Endothelial cell (in vitro differentiated cells): ENCODE results near the gene CAST. TPM values are rescaled to one million over a fixed set of nuclear protein-coding genes. Genes with fewer than 3 reads are reported as not detected.

Experiments used
- DNase-seq: peaks from one replicate; pipeline ENCODE4 v3.0.0; 2021; ENCODE audit warnings: low spot score
- H3K27ac Mint-ChIP-seq: one replicate; pipeline ENCODE4 v1.8.0; 2021; ENCODE audit warnings: mixed read lengths, inconsistent platforms; ENCODE audit not compliant: unreplicated experiment
- H3K27me3 Mint-ChIP-seq: one replicate; pipeline ENCODE4 v1.8.0; 2021; ENCODE audit warnings: mild to moderate bottlenecking, moderate library complexity, mixed read lengths, inconsistent platforms; ENCODE audit not compliant: unreplicated experiment
- H3K36me3 Mint-ChIP-seq: one replicate; pipeline ENCODE4 v1.8.0; 2021; ENCODE audit warnings: mild to moderate bottlenecking, low read depth, mixed read lengths, inconsistent platforms; ENCODE audit not compliant: unreplicated experiment
- H3K4me1 Mint-ChIP-seq: one replicate; pipeline ENCODE4 v1.8.0; 2021; ENCODE audit warnings: mild to moderate bottlenecking, mixed read lengths, inconsistent platforms; ENCODE audit not compliant: unreplicated experiment
- H3K4me3 Mint-ChIP-seq: one replicate; pipeline ENCODE4 v1.8.0; 2021; ENCODE audit warnings: mild to moderate bottlenecking, mixed read lengths, inconsistent platforms; ENCODE audit not compliant: unreplicated experiment
- H3K9me3 Mint-ChIP-seq: one replicate; pipeline ENCODE4 v1.8.0; 2021; ENCODE audit warnings: mixed read lengths, inconsistent platforms; ENCODE audit not compliant: unreplicated experiment
- total RNA-seq: library from RNA; stranded (reverse); fragmentation: NEBNext Ultra II Directional; extraction: Animal tissue kit (Norgen Biotek cat#: 25700); gene quantifications from one replicate; pipeline ENCODE4 v1.2.1, GENCODE V29; 2021; ENCODE audit not compliant: unreplicated experiment
- TF ChIP-seq, protein P1 (sequence below): fragments of 200-600 bp; sonication (generic); IDR thresholded peaks from one replicate; pipeline ENCODE4 v1.5.0; 2021; ENCODE audit warnings: antibody characterized with exemption; ENCODE audit not compliant: unreplicated experiment

The CAST gene
- total RNA-seq, 1 donor from 2014 or later = 105 TPM

- Mint-ChIP-seq H3K4me3 (no peak overlapping the region), H3K27me3 (no peaks in the 10 kb centered on the region), H3K9me3 (no peaks in the 10 kb centered on the region), H3K36me3 (no peaks in the 10 kb centered on the region), H3K4me1 (no peaks in the 10 kb centered on the region), H3K27ac (no peak overlapping the region)
- TF ChIP-seq, protein P1, sequence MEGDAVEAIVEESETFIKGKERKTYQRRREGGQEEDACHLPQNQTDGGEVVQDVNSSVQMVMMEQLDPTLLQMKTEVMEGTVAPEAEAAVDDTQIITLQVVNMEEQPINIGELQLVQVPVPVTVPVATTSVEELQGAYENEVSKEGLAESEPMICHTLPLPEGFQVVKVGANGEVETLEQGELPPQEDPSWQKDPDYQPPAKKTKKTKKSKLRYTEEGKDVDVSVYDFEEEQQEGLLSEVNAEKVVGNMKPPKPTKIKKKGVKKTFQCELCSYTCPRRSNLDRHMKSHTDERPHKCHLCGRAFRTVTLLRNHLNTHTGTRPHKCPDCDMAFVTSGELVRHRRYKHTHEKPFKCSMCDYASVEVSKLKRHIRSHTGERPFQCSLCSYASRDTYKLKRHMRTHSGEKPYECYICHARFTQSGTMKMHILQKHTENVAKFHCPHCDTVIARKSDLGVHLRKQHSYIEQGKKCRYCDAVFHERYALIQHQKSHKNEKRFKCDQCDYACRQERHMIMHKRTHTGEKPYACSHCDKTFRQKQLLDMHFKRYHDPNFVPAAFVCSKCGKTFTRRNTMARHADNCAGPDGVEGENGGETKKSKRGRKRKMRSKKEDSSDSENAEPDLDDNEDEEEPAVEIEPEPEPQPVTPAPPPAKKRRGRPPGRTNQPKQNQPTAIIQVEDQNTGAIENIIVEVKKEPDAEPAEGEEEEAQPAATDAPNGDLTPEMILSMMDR = no peak
- no peak for DNase-seq
These were observed 25.6 kb upstream of the CAST start for GRCh38 chr5:96636594-96636993.

DNA sequence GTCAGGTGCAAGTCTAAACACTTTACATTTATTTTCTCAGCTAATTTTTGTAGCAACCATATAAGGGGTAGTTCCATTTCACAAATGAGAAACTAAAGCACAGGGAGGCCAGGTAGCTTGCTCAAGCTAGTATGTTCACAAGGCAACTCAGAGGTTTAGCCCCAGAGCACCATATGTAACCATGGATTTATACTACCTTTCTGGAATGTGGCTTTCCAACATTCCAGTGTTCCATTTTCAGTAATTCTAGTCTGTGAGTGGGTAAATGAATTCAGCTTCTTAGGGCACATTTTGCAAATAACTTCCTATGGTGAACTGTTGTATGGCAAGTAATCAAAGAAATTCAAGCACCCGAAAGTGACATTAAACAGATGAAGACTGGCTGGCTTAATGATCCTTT is 25.0 kb upstream of the CAST start:
- Mint-ChIP-seq H3K4me3 (no peak overlapping the region), H3K4me1 (no peaks in the 10 kb centered on the region), H3K9me3 (no peaks in the 10 kb centered on the region), H3K36me3 (no peaks in the 10 kb centered on the region), H3K27ac (no peak overlapping the region), H3K27me3 (no peaks in the 10 kb centered on the region)
- DNase-seq = no peak
- TF ChIP-seq, protein P1 = no peak

DNA sequence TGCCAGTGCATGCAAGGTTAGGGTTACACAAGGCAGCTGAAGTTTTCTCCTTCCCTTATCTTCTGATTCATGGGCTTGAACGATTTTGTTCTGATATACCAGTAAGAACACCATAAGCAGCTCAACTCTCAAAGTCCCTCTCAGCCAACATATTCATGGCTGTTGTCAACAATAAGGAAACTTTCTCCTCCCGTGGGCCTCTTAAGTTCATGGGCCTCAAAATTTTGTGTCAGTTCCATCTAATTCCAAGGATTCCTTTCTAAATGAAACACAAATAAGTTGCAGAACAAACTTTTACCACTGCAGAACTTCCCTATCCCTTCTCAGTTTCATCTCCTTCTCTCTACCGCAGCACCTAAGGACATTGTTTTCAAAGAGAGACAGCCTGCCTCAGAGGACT is 23.6 kb upstream of the CAST start:
- H3K27me3 Mint-ChIP-seq = no peaks in the 10 kb centered on the region
- H3K4me1 Mint-ChIP-seq = no peaks in the 10 kb centered on the region
- H3K4me3 Mint-ChIP-seq = no peak overlapping the region
- no peaks in the 10 kb centered on the region for H3K36me3 Mint-ChIP-seq
- TF ChIP-seq, protein P1 = no peak
- no peaks in the 10 kb centered on the region for H3K9me3 Mint-ChIP-seq
- no peak overlapping the region for H3K27ac Mint-ChIP-seq
- no peak for DNase-seq

DNA sequence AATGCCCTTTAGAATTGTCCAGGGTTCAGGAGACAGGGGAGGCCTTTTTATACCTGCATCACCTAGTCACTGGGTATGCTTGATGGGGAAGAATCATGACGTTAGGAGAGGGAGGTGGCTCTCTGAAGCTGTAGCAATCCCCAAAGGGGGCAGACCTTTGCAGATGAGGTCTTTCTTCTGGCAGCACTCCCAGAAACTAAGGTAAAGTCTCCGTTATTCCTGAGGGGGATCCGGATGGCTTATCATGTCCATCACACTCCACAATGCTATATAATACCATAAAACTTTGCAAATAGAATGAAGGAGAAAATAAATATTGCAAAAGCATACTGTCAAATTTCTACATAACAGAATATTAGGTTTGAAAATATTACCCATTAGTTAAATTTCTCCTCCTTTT is 21.5 kb upstream of the CAST start:
- no peaks in the 10 kb centered on the region for H3K4me1 Mint-ChIP-seq
- no peaks in the 10 kb centered on the region for H3K9me3 Mint-ChIP-seq
- no peak overlapping the region for H3K27ac Mint-ChIP-seq
- TF ChIP-seq, protein P1 = no peak
- no peaks in the 10 kb centered on the region for H3K27me3 Mint-ChIP-seq
- DNase-seq = no peak
- no peaks in the 10 kb centered on the region for H3K36me3 Mint-ChIP-seq
- no peak overlapping the region for H3K4me3 Mint-ChIP-seq

DNA sequence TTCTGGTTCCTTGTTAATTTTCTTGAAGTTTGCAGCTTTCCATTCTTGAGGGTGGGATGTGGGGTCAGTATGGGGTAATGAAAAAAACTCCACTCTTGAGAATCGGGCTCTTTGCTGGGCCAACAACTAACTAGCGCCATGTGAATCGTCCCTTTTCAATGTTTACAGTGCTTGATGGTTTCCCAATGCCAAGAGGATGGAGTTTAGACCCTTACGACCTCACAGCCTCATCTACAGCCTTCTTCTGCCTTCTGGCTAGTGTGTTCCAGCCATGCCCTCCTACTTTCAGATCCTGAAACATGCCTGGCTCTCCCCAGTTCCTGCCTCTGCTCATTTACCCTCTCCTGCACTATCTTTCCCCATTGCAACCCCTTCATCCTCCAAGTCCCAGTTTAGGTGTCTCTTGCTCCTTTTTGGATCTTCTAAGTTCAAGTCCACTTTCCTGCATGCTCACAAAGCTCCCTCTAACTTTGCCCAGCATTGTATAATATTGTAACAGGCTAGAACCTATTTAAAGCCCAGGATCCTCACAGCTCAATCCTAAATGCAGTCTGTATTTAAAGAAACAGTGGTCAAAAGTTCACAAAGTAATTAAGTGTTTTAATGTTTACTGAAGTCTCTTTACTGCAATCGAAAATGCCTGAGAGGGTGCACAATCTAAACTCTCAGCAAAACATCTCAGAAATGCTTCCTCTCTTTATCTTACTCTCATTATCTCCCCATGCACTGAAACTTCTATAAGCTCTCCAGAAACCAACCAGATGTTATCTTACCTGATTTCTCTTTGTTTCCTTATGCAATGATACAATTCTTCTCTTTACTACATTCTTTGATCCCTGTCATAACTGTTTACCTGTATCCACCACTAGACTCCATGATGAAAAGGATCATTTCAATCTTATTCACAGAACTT is 20.6 kb upstream of the CAST start:
- TF ChIP-seq, protein P1 = no peak
- Mint-ChIP-seq H3K9me3 (no peaks in the 10 kb centered on the region), H3K27me3 (no peaks in the 10 kb centered on the region), H3K4me3 (no peak overlapping the region), H3K4me1 (no peaks in the 10 kb centered on the region), H3K36me3 (no peaks in the 10 kb centered on the region), H3K27ac (no peak overlapping the region)
- no peak for DNase-seq
